SU-DHL-6 (cell line): ENCODE data around the gene EIF3B.

Source experiments
- EZH2phosphoT487 ChIP-seq: fragments of 200-600 bp; sonication (generic), shearing (Covaris generic); conservative IDR thresholded peaks from 2 replicates; pipeline ENCODE4 v1.6.1; 2018; ENCODE audit warnings: mild to moderate bottlenecking, antibody characterized with exemption, low read length, moderate library complexity, mixed read lengths
- TF ChIP-seq, protein P1 (sequence below): fragments of 200-600 bp; sonication (generic); IDR thresholded peaks from one replicate; pipeline ENCODE4 v1.5.1; 2017; ENCODE audit warnings: antibody characterized with exemption, mild to moderate bottlenecking, low read length, moderate library complexity; ENCODE audit not compliant: insufficient read depth, poor library complexity, severe bottlenecking

DNA sequence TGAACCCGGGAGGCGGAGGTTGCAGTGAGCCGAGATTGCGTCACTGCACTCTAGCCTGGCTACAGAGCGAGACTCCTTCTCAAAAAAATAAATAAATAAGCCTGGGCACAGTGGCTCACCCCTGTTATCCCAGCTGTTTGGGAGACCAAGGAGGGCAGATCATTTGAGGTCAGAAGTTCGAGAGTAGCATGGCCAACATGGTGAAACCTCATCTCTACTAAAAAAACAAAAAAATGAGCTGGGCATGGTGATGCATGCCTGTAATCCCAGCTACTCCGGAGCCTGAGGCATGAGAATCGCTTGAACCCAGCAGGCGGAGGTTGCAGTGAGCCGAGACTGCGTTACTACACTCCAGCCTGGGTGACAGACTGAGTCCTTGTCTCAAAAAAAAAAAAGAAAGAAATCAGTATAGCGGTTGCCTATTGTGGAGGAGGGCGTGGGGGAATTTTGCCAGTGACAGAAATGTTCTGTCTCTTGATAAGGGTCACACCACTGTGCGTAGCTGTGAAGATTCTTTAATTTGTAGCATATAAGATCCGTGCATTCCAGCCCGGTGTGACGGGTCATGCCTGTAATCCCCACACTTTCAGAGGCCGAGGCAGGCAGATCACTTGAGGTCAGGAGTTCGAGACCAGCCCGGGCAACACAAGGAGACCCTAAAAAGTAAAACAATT lies 17.9 kb upstream of the EIF3B start:
- no peak for TF ChIP-seq EZH2phosphoT487
- TF ChIP-seq, protein P1, sequence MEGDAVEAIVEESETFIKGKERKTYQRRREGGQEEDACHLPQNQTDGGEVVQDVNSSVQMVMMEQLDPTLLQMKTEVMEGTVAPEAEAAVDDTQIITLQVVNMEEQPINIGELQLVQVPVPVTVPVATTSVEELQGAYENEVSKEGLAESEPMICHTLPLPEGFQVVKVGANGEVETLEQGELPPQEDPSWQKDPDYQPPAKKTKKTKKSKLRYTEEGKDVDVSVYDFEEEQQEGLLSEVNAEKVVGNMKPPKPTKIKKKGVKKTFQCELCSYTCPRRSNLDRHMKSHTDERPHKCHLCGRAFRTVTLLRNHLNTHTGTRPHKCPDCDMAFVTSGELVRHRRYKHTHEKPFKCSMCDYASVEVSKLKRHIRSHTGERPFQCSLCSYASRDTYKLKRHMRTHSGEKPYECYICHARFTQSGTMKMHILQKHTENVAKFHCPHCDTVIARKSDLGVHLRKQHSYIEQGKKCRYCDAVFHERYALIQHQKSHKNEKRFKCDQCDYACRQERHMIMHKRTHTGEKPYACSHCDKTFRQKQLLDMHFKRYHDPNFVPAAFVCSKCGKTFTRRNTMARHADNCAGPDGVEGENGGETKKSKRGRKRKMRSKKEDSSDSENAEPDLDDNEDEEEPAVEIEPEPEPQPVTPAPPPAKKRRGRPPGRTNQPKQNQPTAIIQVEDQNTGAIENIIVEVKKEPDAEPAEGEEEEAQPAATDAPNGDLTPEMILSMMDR: no peak
